ENCODE measurements around the gene DUSP16.
A peak's percentile ranks its signal among the peaks of the same experiment; 100 is the strongest.

DUSP16 gene

DNA sequence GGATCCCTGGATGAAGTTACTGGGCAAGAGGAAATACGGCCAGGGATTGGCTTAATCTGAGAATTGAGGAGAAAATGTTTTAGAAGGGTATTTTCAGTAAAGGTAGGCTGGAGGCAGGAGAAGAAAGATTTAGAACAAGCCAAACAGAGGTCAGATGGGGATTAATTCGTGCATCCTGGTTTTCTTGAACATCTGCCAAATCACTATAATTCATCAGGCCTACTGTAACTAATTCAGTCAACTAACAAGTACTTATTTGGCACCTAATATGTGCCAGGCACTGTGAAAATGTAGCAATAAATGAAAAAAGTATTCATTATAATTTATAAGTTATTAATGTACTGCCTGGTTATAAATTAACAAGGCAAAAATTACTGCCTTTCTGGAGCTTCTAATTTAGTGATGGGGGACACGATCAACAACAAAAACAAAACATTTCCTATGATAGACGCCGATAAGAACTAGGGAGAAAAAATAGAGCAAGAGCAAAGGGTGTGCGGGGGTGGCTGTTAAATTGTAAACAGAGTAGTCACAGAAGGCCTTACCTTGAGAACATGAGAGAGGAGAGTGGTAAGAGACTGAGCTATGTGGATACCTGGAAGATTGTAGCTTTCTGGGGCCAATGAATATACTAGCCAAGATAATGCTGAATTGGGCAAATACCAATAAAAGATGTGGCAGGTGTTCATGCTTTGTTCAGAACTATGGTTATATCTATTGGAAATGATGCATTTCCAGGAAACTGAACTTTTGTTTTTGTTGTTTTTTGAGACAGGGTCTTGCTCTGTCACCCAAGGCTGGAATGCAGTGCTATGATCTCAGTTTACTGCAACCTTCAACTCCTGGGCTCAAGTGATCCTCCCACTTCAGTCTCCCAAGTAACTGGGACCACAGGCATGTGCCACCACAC, 34.0 kb downstream of the DUSP16 start:
- Histone ChIP-seq H4K91ac (ENCODE audit: low read depth, low read length, poor library complexity) (no peak overlapping the region), H2BK5ac (ENCODE audit: low read length) (no peak overlapping the region)

DNA sequence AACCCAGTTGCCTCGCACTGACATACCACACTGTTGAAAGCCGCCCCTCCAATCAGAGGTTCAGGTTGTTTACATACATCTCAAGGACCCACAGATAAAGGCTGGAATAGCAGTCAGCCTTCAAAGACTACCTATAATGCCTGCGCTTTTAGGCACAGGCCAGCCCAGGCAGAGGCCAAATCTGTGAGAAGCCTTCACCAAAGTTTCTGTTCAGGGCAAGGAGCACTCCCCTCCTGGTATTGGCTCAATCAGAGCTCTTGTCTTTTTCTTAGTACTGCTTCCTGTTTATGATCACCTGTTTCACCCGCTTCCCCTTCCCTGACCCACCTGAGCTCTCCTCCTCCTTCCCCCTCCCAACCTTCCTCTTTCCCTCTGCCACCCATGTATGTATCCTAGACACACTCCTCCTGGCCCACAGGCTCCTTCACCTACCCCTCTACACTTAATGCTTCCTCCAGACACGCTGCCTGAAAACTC, 34.8 kb downstream of the DUSP16 start:
- peak overlapping the region; percentile 65 for H3K23ac ChIP-seq (ENCODE audit: low read depth, low read length, poor library complexity)
- H4K8ac ChIP-seq (ENCODE audit: low read depth, low read length): no peak overlapping the region
- H3K4me2 ChIP-seq (ENCODE audit: insufficient read depth, low read length, poor library complexity, severe bottlenecking): no peak overlapping the region
- no peak overlapping the region for H2BK15ac ChIP-seq (ENCODE audit: low read length)
- H3K9me3 ChIP-seq (replicated peaks in 1 of 2; ENCODE audit: control insufficient read depth in 2 of 2, insufficient read depth in 1 of 2, low read depth in 1 of 2, low read length in 2 of 2): no peaks in the 10 kb centered on the region
- H2BK120ac ChIP-seq (ENCODE audit: low read depth, low read length): no peak overlapping the region
- no peak overlapping the region for H3K4ac ChIP-seq (ENCODE audit: low read length)
- no peak overlapping the region for H3K14ac ChIP-seq (ENCODE audit: low read length)
- no peak overlapping the region for H3K27ac ChIP-seq (replicated peaks; ENCODE audit: low read length)
- DNase-seq (ENCODE audit: low spot score): no peak
- no peak overlapping the region for H3K4me3 ChIP-seq (ENCODE audit: low read length in 2 of 2)
- H2BK5ac ChIP-seq (ENCODE audit: low read length): peak overlapping the region; percentile 39
- no peak overlapping the region for H2AK5ac ChIP-seq (ENCODE audit: low read depth, low read length)
- H3K18ac ChIP-seq (ENCODE audit: low read length): peak overlapping the region; percentile 48
- H4K91ac ChIP-seq (ENCODE audit: low read depth, low read length, poor library complexity): no peak overlapping the region
- no peaks in the 10 kb centered on the region for H3K27me3 ChIP-seq (ENCODE audit: control insufficient read depth in 3 of 3, insufficient read depth in 3 of 3, low read depth in 1 of 3, low read length in 3 of 3)
- H2AFZ ChIP-seq (ENCODE audit: low read length): no peak overlapping the region
- H3K4me1 ChIP-seq (ENCODE audit: control insufficient read depth in 2 of 2, insufficient read depth in 1 of 2, low read depth in 1 of 2, low read length in 2 of 2): peaks cover 7 to 9% of the 10 kb centered on the region in 2 donors
- peaks cover 0 to 8% of the 10 kb centered on the region in 2 donors for H3K36me3 ChIP-seq (replicated peaks in 1 of 2; ENCODE audit: control insufficient read depth in 2 of 2, insufficient read depth in 2 of 2, low read length in 2 of 2)
- no peak overlapping the region for H3K9ac ChIP-seq (ENCODE audit: low read depth, low read length, poor library complexity)
- WGBS, 2 donors (ENCODE audit: extremely low coverage in 2 of 2, insufficient read length in 2 of 2, insufficient replicate concordance in 1 of 2): no CpG with 5 or more reads among the region's 5 CpGs
- H3K79me1 ChIP-seq (ENCODE audit: low read depth, low read length): no peaks in the 10 kb centered on the region
- H2BK12ac ChIP-seq (ENCODE audit: low read length): peak overlapping the region; percentile 16

More for the DNA sequence above, 34.0 kb downstream of the DUSP16 start:
- DNase-seq (ENCODE audit: low spot score): no peak
- Histone ChIP-seq H3K9me3 (replicated peaks in 1 of 2; ENCODE audit: control insufficient read depth in 2 of 2, insufficient read depth in 1 of 2, low read depth in 1 of 2, low read length in 2 of 2) (no peaks in the 10 kb centered on the region), H3K9ac (ENCODE audit: low read depth, low read length, poor library complexity) (no peak overlapping the region), H2BK120ac (ENCODE audit: low read depth, low read length) (no peak overlapping the region), H3K4me2 (ENCODE audit: insufficient read depth, low read length, poor library complexity, severe bottlenecking) (no peak overlapping the region), H3K36me3 (replicated peaks in 1 of 2; ENCODE audit: control insufficient read depth in 2 of 2, insufficient read depth in 2 of 2, low read length in 2 of 2) (peaks cover 0 to 8% of the 10 kb centered on the region in 2 donors), H3K14ac (ENCODE audit: low read length) (no peak overlapping the region), H3K18ac (ENCODE audit: low read length) (no peak overlapping the region), H4K8ac (ENCODE audit: low read depth, low read length) (no peak overlapping the region), H2BK12ac (ENCODE audit: low read length) (no peak overlapping the region), H3K4me1 (ENCODE audit: control insufficient read depth in 2 of 2, insufficient read depth in 1 of 2, low read depth in 1 of 2, low read length in 2 of 2) (peaks cover 7 to 11% of the 10 kb centered on the region in 2 donors), H3K79me1 (ENCODE audit: low read depth, low read length) (no peaks in the 10 kb centered on the region), H3K27me3 (ENCODE audit: control insufficient read depth in 3 of 3, insufficient read depth in 3 of 3, low read depth in 1 of 3, low read length in 3 of 3) (no peaks in the 10 kb centered on the region), H3K4me3 (ENCODE audit: low read length in 2 of 2) (no peak overlapping the region), H3K4ac (ENCODE audit: low read length) (no peak overlapping the region), H3K27ac (replicated peaks; ENCODE audit: low read length) (no peak overlapping the region), H3K23ac (ENCODE audit: low read depth, low read length, poor library complexity) (no peak overlapping the region), H2AK5ac (ENCODE audit: low read depth, low read length) (no peak overlapping the region), H2BK15ac (ENCODE audit: low read length) (no peak overlapping the region), H2AFZ (ENCODE audit: low read length) (no peak overlapping the region)
- WGBS, 2 donors (ENCODE audit: extremely low coverage in 2 of 2, insufficient read length in 2 of 2, insufficient replicate concordance in 1 of 2): no CpG with 5 or more reads among the region's 6 CpGs

DNA sequence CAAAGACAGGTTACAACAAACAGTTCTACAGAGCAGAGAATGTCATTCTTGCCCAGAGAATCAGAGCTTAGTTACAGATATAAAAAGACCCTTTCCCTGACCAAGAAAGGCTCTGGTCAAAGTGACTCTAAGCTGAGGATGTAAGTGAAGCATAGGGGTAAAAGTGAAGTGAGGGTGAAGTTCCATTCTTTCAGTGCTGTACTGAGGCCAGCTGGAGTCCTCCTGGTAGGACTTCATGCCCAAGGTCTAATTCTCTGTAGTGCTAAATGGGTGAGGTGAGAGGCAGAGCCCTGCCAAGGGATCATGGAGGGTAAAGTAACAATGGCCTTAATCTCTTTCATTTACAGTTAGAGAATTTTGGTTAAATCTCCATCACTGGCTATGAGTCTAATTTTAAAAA, 38.5 kb downstream of the DUSP16 start:
- Histone ChIP-seq H3K79me1 (ENCODE audit: low read depth, low read length) (no peaks in the 10 kb centered on the region), H3K9ac (ENCODE audit: low read depth, low read length, poor library complexity) (no peak overlapping the region), H3K18ac (ENCODE audit: low read length) (no peak overlapping the region), H3K36me3 (replicated peaks in 1 of 2; ENCODE audit: control insufficient read depth in 2 of 2, insufficient read depth in 2 of 2, low read length in 2 of 2) (peaks cover 0 to 7% of the 10 kb centered on the region in 2 donors), H2AFZ (ENCODE audit: low read length) (no peak overlapping the region), H2BK12ac (ENCODE audit: low read length) (no peak overlapping the region), H4K91ac (ENCODE audit: low read depth, low read length, poor library complexity) (no peak overlapping the region), H4K8ac (ENCODE audit: low read depth, low read length) (no peak overlapping the region), H2BK15ac (ENCODE audit: low read length) (no peak overlapping the region), H3K9me3 (replicated peaks in 1 of 2; ENCODE audit: control insufficient read depth in 2 of 2, insufficient read depth in 1 of 2, low read depth in 1 of 2, low read length in 2 of 2) (no peaks in the 10 kb centered on the region), H3K27me3 (ENCODE audit: control insufficient read depth in 3 of 3, insufficient read depth in 3 of 3, low read depth in 1 of 3, low read length in 3 of 3) (no peaks in the 10 kb centered on the region), H3K4ac (ENCODE audit: low read length) (no peak overlapping the region), H3K4me2 (ENCODE audit: insufficient read depth, low read length, poor library complexity, severe bottlenecking) (no peak overlapping the region), H3K27ac (replicated peaks; ENCODE audit: low read length) (no peak overlapping the region), H2BK120ac (ENCODE audit: low read depth, low read length) (no peak overlapping the region), H3K4me1 (ENCODE audit: control insufficient read depth in 2 of 2, insufficient read depth in 1 of 2, low read depth in 1 of 2, low read length in 2 of 2) (peaks cover 13 to 33% of the 10 kb centered on the region in 2 donors), H2AK5ac (ENCODE audit: low read depth, low read length) (no peak overlapping the region), H2BK5ac (ENCODE audit: low read length) (no peak overlapping the region), H3K23ac (ENCODE audit: low read depth, low read length, poor library complexity) (no peak overlapping the region), H3K4me3 (ENCODE audit: low read length in 2 of 2) (no peak overlapping the region), H3K14ac (ENCODE audit: low read length) (no peak overlapping the region)
- no peak for DNase-seq (ENCODE audit: low spot score)

DNA sequence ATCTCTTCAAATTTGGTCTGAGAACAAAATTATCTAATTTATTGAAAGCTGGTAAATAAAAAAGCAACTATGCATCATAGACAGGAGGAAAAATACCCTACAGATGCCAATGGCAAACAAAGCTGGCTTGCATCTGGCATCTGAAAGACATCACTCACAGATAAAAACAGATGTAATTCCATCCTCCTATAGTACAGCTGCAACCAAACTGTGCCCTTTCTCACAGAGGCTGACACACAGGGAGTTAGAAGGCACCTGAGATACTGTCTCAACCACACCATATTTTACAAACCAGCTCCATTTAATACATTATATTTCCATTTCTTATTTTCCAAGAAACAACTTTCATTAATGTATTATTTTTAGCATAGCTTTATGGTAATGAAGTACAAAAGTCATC, 39.4 kb downstream of the DUSP16 start:
- no peak overlapping the region for H2BK120ac ChIP-seq (ENCODE audit: low read depth, low read length)
- no peaks in the 10 kb centered on the region for H3K9me3 ChIP-seq (replicated peaks in 1 of 2; ENCODE audit: control insufficient read depth in 2 of 2, insufficient read depth in 1 of 2, low read depth in 1 of 2, low read length in 2 of 2)
- no peak overlapping the region for H3K4me3 ChIP-seq (ENCODE audit: low read length in 2 of 2)
- H3K4me2 ChIP-seq (ENCODE audit: insufficient read depth, low read length, poor library complexity, severe bottlenecking): no peak overlapping the region
- no peak overlapping the region for H3K18ac ChIP-seq (ENCODE audit: low read length)
- no peak overlapping the region for H4K8ac ChIP-seq (ENCODE audit: low read depth, low read length)
- H3K4me1 ChIP-seq (ENCODE audit: control insufficient read depth in 2 of 2, insufficient read depth in 1 of 2, low read depth in 1 of 2, low read length in 2 of 2): peaks cover 13 to 40% of the 10 kb centered on the region in 2 donors
- H3K9ac ChIP-seq (ENCODE audit: low read depth, low read length, poor library complexity): no peak overlapping the region
- H2BK12ac ChIP-seq (ENCODE audit: low read length): no peak overlapping the region
- H3K27me3 ChIP-seq (ENCODE audit: control insufficient read depth in 3 of 3, insufficient read depth in 3 of 3, low read depth in 1 of 3, low read length in 3 of 3): no peaks in the 10 kb centered on the region
- no peak overlapping the region for H2BK15ac ChIP-seq (ENCODE audit: low read length)
- no peak overlapping the region for H2AFZ ChIP-seq (ENCODE audit: low read length)
- H4K91ac ChIP-seq (ENCODE audit: low read depth, low read length, poor library complexity): no peak overlapping the region
- H3K36me3 ChIP-seq (replicated peaks in 1 of 2; ENCODE audit: control insufficient read depth in 2 of 2, insufficient read depth in 2 of 2, low read length in 2 of 2): peaks cover 0 to 16% of the 10 kb centered on the region in 2 donors
- DNase-seq (ENCODE audit: low spot score): no peak
- no peaks in the 10 kb centered on the region for H3K79me1 ChIP-seq (ENCODE audit: low read depth, low read length)
- no peak overlapping the region for H2BK5ac ChIP-seq (ENCODE audit: low read length)
- no peak overlapping the region for H3K23ac ChIP-seq (ENCODE audit: low read depth, low read length, poor library complexity)
- H2AK5ac ChIP-seq (ENCODE audit: low read depth, low read length): no peak overlapping the region
- H3K27ac ChIP-seq (replicated peaks; ENCODE audit: low read length): no peak overlapping the region
- H3K14ac ChIP-seq (ENCODE audit: low read length): no peak overlapping the region
- no peak overlapping the region for H3K4ac ChIP-seq (ENCODE audit: low read length)
